IPS-18c (cell line): Measurements from ENCODE around the gene UBE2L3.
"Not testable (repeated sequence)": the region's sequence is repeated elsewhere in the genome, so short reads cannot be mapped to it uniquely, and the experiment has no call there.

Experiments
- H3K4me3 ChIP-seq: 2 replicates; pipeline ENCODE4 v1.7.0; 2013; ENCODE audit warnings: low read depth, mild to moderate bottlenecking, low read length, moderate library complexity; ENCODE audit not compliant: insufficient read depth
- H3K9me3 ChIP-seq: one replicate; pipeline ENCODE4 v1.6.1; 2013; ENCODE audit warnings: mild to moderate bottlenecking, low read length, moderate library complexity; ENCODE audit not compliant: control insufficient read depth, insufficient read depth

UBE2L3 gene

DNA sequence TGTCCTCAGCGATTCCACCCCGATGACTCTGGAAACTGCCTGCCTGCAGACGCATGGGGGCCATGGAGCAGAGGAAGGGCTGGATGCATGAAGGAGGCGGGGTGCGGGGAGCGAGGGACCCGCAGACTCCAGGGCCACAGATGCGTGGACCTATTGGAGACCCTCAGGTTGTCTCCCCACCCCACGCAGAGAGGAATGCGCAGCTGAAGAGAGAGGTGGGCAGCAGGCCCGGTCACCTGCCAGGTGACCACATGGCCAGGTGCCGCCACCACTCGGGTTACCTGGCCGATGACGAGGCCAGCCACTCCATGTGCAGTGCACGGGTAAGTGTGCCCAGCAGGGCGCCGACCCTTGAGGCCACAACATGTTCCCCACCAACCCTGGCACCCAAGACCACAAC is 65.4 kb downstream of the UBE2L3 start:
- no peak overlapping the region for H3K4me3 ChIP-seq
- peaks cover 6% of the 10 kb centered on the region for H3K9me3 ChIP-seq

DNA sequence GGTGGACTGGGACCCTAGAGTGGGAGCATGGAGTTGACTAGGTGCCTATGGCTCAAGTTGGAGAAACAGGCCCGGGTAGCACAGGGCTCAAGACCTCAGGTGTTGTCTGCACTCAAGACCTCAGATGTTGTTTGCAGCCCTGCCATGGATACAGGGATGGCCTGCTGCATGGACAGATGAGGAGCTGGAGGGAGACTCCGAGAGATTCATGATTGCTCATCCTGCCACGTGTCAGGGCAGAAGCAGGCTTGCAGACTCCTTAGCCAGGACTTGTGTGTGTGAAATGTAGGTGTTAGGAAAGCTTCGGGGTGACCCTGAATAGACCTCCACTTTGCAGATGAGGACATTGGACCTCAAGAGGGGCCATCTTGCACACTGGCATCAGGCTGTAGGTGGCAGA is 66.0 kb downstream of the UBE2L3 start:
- H3K4me3 ChIP-seq: no peak overlapping the region
- peaks cover 6% of the 10 kb centered on the region for H3K9me3 ChIP-seq

DNA sequence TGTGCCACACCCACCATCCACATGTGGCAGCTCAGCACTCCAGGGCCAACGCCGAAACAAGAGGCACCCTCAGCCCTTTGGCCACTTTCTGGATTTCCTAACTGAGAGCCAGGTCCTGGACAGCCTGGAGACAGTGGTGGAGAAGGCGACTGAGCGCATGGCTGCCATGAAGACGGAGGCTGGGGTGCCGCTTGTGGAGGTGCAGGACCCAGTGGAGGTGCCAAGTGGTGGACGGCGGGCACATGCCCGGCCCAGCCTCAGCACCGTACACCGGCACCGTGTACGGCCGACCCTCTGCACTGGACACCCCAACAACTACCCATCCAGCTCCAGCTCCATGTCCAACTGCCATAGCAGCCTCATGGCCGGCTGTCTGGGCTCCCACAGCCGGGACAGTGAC is 66.6 kb downstream of the UBE2L3 start:
- H3K4me3 ChIP-seq: no peak overlapping the region
- H3K9me3 ChIP-seq: peaks cover 6% of the 10 kb centered on the region

DNA sequence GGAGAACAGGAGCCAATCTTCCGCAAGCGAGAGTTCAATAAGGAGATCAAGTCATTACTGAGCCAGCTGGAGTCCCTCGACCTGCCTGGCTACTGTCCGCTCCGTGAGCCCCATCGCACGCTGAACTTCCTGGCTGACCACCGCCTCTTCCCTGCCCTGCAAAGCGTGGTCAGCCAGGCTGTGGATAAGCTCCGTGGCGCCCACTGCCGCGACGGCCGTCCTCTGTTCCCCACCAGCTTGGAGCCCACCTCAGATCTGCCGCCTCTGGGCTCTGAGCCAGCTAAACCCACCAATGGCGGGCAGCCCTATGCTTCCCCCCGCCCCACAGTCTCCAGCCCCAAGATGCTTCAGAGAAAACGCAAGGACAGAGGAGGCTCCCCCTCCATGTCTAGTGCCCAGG is 67.3 kb downstream of the UBE2L3 start:
- no peak overlapping the region for H3K4me3 ChIP-seq

DNA sequence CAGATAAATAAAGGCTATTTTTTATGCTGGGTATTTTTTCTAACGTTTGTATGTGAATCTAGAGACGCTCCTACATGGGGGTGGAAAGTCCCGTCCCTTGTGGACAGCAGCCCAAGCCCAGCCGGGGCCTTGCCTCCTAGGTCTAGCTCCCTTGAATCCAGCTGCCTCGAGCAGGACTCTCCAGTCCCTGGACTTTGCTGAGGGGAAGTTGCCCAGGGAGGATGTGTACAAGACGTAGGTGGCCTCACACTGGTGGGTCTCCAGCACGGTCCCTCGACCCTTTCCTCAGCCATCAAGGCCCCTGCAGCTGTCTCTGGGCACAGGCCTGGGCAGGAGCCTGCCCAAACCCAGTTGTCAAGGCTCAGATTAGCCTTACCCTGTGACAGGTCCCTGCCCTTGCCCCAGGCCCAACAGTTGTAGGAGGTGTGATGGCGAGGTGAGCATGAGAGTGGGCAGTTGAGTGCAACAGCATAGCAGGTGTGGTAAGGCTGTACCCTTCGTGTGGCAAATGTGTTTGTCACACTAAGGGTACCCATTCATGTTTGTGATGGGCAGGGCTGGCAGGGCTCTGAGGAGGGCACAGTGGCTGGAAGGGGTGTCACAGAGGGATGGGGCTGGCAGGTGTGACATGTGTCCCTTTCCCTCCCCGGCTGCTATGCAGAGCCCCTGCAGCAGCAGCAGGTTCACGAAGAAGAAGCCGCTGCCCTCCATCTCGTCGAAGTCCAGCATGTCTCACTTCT is 68.4 kb downstream of the UBE2L3 start:
- Histone ChIP-seq H3K4me3 (no peak overlapping the region), H3K9me3 (peaks cover 4% of the 10 kb centered on the region)

More for the DNA sequence above, 67.3 kb downstream of the UBE2L3 start:
- H3K9me3 ChIP-seq: peaks cover 4% of the 10 kb centered on the region

DNA sequence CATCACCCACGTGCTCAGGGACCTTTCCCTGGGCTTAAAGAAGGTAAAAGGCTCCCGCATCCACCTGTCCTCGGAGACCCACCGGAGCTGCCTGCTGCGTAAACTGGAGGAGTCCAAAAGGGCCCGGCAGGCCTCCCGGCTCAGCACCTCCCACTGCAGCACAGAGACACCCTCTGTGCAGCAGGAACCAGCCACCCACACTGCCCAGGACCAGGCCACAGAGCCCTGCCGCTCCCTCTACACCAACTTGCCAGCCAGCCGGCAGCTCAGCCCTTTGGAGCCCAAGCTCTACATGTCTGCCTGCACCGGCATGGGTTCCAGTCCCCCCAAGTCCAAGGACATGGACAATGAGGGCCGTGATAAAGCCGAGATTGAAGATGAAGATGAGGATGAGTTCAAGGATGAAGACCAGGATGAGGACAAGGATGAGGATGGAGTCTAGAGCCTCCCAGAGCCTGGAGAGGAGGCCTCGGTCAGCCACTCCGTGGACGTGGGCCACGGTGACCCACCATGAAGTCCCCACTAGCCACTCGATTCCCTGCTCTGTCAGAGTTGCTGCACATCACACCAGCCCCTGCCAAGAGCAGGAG is 69.2 kb downstream of the UBE2L3 start:
- H3K9me3 ChIP-seq: peaks cover 2% of the 10 kb centered on the region
- H3K4me3 ChIP-seq: no peak overlapping the region

DNA sequence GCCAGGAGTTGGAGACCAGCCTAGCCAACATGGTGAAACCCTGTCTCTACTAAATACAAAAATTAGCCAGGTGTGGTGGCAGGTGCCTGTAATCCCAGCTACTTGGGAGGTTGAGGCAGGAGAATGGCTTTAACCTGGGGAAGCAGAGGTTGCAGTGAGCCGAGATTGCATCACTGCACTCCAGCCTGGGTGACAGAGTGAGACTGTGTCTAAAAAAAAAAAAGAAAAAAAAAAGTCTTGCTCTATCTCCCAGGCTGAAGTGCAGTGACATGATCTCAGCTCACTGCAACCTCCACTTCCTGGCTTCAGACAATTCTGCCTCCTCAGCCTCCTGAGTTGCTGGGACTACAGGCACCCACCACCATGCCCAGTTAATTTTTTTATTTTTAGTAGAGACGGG is 69.9 kb downstream of the UBE2L3 start:
- H3K9me3 ChIP-seq, H3K4me3 ChIP-seq: not testable (repeated sequence)

DNA sequence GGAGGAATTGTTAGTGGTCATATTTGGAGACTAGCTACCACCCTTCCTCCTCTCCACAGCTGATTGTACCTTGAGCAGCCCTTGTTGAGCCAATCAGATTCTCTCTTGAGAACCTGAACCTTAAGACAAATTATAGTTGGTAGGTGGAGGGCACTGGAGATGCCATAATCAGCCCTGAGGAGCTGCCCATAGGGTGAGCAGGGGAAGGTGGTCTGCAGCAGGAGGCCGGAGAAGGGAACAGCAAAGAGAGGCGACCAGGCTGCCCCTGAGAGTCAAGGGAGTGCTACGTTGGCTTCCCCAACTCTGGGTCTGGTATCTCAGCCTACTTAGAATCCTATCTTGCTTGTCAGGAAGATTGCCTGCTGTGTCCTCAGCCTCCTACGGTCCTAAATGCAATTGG is 71.8 kb downstream of the UBE2L3 start:
- Histone ChIP-seq H3K9me3 (peaks cover 2% of the 10 kb centered on the region), H3K4me3 (no peak overlapping the region)

DNA sequence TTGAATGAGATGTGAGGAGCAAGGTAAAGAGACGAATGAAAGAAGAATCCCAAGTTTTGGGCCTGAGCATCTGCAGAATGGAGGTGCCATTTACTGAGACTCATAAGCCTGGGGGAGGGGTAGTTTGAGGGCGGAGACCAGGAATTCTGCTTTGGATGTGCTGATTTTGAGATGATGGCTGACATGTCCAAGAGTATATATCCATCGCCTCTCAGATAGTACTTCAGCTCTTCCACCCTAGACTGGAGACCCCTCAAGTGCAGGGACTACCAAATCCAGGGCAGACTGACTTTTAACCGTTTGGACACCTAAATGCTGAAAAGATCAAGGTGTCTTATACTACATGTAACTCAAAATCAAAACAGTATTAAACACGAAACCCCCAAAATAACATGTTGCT is 73.3 kb downstream of the UBE2L3 start:
- H3K4me3 ChIP-seq: no peak overlapping the region
- H3K9me3 ChIP-seq: peaks cover 2% of the 10 kb centered on the region

DNA sequence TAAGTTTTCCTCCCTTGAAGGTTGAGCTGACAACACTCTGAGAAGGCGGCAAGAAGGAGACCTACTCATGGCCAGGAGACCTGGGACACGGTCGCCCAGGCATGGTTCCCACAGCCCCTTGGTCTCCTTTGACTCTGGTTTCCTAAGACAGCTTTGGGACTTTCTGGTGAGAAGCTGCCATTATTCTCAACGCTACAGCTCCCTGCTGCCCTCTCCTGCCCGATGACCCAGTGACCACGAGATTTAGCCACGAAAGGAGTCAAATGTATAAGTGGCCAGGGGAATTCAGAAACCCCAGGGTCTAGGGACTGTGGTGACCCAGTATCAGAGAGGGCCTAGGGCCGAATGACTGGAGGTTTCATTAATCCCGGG is 73.9 kb downstream of the UBE2L3 start:
- Histone ChIP-seq H3K4me3 (peak overlapping the region; percentile 60; the same call in 1 of the 2 replicates), H3K9me3 (peaks cover 2% of the 10 kb centered on the region)

DNA sequence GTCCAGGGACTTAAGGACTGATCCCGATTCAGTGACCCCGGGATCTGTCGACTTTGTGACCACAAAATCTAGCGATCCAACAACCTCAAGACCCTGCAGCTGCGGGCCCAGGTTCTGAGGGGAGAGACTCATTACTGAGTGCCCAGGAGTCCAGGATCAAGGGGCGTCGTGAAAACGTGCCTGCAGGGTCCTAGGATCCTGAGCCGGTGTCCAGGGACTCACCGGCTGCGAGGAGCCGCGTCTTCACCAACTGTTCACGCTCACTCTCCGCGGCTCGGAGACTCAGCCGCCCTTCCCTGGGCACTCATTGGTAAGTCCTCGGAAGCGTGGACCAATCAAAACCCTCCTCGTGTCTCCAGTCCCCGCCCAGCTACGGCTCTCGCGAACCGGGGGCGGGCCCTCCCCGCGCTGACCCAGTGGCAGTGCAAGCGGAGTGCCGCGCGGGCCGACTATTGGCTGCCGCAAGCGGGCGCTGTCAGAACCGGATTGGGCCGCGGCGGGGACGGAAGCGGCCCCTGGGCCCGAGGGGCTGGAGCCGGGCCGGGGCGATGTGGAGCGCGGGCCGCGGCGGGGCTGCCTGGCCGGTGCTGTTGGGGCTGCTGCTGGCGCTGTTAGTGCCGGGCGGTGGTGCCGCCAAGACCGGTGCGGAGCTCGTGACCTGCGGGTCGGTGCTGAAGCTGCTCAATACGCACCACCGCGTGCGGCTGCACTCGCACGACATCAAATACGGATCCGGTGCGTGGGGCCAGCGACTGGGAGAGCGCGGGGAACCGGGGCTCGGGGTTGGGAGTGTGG is 74.5 kb downstream of the UBE2L3 start, which contains the start of gene SDF2L1:
TSS of gene SDF2L1 (plus strand) at position 514 of the 795 bp plus-strand sequence. CDS start at position 549, 35 bp downstream.
- peak within 1 kb of the TSS; percentile 82 for H3K4me3 ChIP-seq

DNA sequence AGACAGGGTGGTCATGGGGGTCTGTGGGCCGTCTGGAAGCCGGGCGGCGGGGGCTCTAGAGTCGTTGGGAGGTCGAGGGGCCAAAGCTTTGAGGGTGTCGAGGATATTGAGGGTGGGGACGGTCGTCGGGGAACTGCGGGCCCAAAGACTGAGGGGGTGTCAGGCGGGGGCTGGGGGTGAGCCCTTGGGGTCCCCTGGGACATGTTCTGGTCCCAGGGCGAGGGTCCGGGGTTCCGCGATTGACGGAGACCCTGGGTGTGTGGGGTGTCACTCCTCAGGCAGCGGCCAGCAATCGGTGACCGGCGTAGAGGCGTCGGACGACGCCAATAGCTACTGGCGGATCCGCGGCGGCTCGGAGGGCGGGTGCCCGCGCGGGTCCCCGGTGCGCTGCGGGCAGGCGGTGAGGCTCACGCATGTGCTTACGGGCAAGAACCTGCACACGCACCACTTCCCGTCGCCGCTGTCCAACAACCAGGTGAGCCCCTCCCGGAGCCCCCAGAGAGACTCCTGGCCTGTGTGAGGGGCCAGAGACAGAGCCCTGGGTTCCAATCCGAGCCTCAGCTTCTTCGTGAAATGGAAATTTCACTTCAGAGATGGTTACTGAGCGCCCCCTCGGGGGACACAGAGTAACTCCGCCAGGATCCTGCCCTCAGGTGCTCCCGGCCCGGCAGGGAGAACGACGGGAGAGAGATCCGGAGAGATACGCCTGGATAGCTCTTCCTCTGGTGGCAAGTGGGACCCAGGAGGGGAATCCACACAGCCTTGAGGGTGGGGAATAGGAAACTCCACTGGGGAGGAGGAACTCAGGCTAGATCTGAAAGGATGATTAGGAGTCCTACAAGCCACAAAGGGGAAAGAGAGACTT is 75.3 kb downstream of the UBE2L3 start:
- Histone ChIP-seq H3K4me3 (peak overlapping the region; percentile 82), H3K9me3 (no peaks in the 10 kb centered on the region)

More for the DNA sequence above, 74.5 kb downstream of the UBE2L3 start, which contains the start of gene SDF2L1:
- H3K9me3 ChIP-seq: peaks cover 2% of the 10 kb centered on the region

DNA sequence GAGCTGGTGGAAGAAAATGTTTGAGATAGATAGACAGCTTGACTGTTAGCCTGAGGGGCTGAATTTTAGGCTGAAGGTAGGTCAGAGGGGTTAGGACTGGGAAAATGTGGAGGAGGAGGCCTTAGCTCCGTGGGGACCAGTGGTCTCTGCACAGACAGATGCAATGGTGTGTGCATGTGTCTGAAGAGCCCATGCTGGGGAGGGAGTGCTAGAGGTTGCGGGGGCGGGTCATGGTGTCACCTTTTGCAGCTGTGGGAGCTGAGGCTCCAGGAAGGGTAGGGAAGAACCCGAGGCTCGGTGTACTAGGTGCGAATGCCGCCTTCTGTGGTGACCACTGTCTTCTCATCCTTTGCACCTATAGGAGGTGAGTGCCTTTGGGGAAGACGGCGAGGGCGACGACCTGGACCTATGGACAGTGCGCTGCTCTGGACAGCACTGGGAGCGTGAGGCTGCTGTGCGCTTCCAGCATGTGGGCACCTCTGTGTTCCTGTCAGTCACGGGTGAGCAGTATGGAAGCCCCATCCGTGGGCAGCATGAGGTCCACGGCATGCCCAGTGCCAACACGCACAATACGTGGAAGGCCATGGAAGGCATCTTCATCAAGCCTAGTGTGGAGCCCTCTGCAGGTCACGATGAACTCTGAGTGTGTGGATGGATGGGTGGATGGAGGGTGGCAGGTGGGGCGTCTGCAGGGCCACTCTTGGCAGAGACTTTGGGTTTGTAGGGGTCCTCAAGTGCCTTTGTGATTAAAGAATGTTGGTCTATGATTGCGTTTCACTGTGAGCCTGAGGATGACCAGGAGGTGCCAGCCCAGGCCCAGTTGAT is 76.2 kb downstream of the UBE2L3 start:
- Histone ChIP-seq H3K9me3 (no peaks in the 10 kb centered on the region), H3K4me3 (no peak overlapping the region)

DNA sequence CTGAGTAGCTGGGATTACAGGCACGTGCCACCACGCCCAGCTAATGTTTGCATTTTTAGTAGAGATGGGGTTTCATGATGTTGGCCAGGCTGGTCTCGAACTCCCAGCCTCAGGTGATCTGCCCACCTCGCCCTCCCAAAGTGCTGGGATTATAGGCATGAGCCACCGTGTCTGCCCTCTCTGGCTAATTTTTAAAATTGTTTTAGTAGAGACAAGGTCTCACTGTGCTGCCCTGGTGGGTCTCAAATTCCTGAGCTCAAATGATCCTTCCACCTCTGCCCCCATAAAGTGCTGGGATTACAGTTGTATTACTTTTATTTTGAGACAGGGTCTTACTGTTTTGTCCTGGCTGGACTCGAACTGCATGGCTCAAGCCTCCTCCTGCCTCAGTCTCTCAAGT is 78.0 kb downstream of the UBE2L3 start:
- H3K9me3 ChIP-seq, H3K4me3 ChIP-seq: not testable (repeated sequence)

DNA sequence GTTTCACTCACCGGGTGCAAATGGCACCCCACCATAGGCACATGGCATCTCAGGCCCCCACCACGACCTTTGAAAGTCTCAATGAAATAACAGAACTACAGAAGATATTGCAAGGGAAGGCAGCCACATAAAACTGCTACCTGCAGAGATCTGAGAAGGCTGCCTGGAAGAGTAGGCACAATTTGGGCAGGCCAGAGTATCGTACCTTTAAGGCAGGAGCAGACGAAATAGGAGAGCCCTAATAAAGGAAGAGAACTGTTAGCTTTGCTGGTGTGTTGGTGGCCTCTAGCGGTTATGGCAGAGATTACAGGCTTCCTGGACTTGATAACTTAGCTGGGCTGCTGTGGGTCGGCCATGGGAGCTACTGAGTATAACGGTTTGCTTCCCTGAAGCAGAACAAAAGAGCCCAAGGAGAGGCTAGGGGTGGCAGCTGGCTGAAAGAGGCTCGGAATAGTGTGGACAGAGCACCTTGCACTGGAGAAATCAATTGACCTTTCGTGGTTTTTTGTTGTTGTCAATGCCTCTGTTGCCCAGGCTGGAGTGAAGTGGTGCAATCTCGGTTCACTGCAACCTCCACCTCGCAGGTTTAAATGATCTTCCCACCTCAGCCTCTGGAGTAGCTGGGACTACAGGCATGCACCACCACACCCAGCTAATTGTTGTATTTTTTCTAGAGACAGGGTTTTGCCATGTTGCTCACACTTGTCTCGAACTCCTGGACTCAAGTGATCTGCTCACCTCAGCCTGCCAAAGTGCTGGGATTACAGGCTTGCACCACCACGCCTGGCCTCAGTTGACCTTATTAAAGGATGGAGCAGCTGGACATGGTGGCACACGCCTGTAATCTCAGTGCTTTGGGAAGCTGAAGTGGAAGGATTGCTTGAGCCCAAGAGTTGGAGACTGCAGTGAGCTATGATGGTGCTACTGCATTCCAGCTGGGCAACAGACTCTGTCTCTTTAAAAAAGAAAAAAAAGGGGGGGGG is 79.4 kb downstream of the UBE2L3 start:
- no peak overlapping the region for H3K4me3 ChIP-seq
- H3K9me3 ChIP-seq: no peaks in the 10 kb centered on the region
